ENCODE measurements around the gene SETD3.

- TF ChIP-seq CTCF (IDR thresholded peaks at IDR 0.05) (no peak), POLR2A (IDR thresholded peaks at IDR 0.05) (no peak)
Observed at GRCh38 chr14:99412117-99413061, 68.3 kb downstream of the SETD3 start.
